Adipocyte (in vitro differentiated cells): Measurements from ENCODE around the gene PRR12.

Experiments
- DNase-seq: peaks from one replicate; pipeline ENCODE4 v3.0.0-alpha.2; 2015; ENCODE audit warnings: low read depth
- H3K27me3 ChIP-seq: replicated peaks from 2 replicates; pipeline ENCODE4 v1.7.0; 2013; ENCODE audit warnings: mild to moderate bottlenecking, low read length, moderate library complexity; ENCODE audit not compliant: control insufficient read depth, insufficient read depth
- H3K36me3 ChIP-seq: 2 replicates; pipeline ENCODE4 v1.7.0; 2013; ENCODE audit warnings: low read length, mild to moderate bottlenecking, moderate library complexity; ENCODE audit not compliant: control insufficient read depth, insufficient read depth, severe bottlenecking
- H3K4me1 ChIP-seq: 2 replicates; pipeline ENCODE4 v1.7.0; 2013; ENCODE audit warnings: mild to moderate bottlenecking, low read length, moderate library complexity; ENCODE audit not compliant: control insufficient read depth, insufficient read depth
- H3K4me3 ChIP-seq: 2 replicates; pipeline ENCODE4 v1.7.0; 2013; ENCODE audit warnings: mild to moderate bottlenecking, low read length, moderate library complexity
- H3K9ac ChIP-seq: 2 replicates; pipeline ENCODE4 v1.7.0; 2013; ENCODE audit warnings: mild to moderate bottlenecking, low read length, moderate library complexity
- H3K9me3 ChIP-seq: 2 replicates; pipeline ENCODE4 v1.7.0; 2013; ENCODE audit warnings: mild to moderate bottlenecking, low read length, moderate library complexity; ENCODE audit not compliant: control insufficient read depth

The PRR12 gene

DNA sequence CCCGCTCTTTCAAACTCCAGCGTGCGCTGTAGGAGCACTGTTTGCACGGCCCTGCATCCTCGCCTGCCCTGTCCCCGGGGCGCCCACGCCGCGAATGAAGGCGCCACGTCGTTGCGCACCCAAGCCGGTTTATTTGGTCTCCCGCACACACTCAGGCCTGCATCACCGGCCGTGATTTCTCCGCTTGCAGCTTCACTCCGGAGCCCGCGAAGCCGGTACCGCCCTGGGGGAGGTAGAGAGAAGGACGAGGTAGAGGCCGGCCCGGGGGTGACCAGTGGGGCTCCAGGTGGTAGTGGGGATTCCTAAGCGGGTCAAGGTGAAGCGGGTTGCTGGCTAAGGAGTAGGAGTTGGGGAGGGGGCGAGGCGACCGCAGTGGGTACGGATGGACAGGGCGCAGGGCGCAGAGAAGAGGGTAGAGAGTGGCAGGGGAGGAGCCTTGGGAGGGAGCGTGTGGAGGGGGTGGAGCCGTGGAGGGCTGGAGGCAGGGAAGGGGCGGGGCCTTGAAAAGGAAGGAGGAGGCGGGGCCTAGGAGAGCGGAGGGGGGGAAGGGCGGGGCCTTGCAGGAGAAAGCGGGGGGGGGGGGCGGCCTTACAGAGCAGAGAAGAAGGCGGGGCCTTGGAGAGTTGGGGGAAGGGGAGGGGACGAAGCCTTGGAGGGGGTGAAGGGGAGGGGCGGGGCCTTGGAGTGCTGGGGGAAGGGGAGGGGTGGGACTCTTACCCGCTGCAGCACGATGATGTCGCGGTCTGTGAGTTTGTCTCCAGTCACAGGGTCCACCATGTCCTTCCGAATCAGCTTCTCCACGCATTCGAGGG is 35.2 kb upstream of the PRR12 start:
- DNase-seq = peak; percentile 72
- Histone ChIP-seq H3K4me1 (peaks cover 6% of the 10 kb centered on the region), H3K9me3 (no peaks in the 10 kb centered on the region), H3K27me3 (no peaks in the 10 kb centered on the region), H3K9ac (no peak overlapping the region), H3K4me3 (no peak overlapping the region), H3K36me3 (peaks cover 58% of the 10 kb centered on the region)

DNA sequence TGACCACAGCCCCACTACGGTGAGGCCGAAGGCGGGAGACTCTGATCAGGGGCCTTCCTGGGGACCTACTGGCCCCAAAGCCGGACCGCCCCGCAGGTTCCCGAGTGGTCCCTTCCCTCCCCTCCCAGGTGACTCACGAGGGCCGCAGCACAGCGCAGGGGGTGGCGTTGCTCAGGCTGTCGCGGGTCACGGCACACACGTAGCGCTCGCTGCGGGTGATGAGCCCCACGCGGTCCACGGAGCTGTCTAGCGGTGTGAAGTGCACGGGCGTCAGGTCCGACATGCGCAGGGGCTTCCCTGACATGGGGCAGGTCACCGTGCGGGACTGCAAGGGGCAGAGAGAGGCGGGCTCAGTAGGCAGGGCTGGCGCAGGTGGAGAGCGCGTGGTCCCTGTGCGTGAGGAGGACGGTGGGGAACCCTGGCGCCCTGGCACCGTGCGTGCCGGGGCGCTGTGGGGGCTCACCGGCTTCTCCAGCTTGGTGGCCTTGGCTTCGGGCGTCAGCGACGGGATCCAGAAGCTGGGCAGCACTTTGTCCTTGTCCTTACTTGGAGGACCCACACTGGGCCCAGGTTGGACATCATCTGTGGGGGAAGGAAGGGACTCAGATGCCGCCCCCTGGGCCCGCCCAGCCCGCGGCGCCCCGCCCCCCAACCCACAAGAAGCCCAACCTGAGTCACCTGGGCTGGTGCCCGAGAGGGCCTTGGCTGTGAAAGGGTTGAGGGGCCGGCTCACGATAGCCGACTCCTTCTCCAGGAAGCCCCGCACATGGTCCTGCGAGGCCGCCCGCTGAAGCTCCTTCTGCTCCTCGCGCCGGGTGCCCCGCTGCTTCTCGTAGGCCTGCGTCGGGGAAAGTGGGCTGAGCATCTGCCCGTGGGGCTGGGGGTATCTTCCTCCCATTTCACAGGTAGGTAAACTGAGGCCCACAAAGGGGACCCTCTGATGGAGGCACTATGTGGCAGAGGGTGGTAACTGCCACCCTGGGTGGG is 34.3 kb upstream of the PRR12 start:
- Histone ChIP-seq H3K9ac (no peak overlapping the region), H3K36me3 (peaks cover 58% of the 10 kb centered on the region), H3K4me3 (no peak overlapping the region), H3K9me3 (no peaks in the 10 kb centered on the region), H3K27me3 (no peaks in the 10 kb centered on the region), H3K4me1 (peaks cover 6% of the 10 kb centered on the region)
- DNase-seq = no peak

GRCh38 chr19:49557641-49558325 is 33.2 kb upstream of the PRR12 start:
- no peak overlapping the region for H3K4me3 ChIP-seq
- H3K9ac ChIP-seq = no peak overlapping the region
- no peaks in the 10 kb centered on the region for H3K27me3 ChIP-seq
- no peak for DNase-seq
- peaks cover 55% of the 10 kb centered on the region for H3K36me3 ChIP-seq
- H3K4me1 ChIP-seq = peaks cover 6% of the 10 kb centered on the region
- no peaks in the 10 kb centered on the region for H3K9me3 ChIP-seq

- no peak for DNase-seq
- Histone ChIP-seq H3K4me3 (no peak overlapping the region), H3K27me3 (no peaks in the 10 kb centered on the region), H3K9ac (no peak overlapping the region), H3K4me1 (peaks cover 5% of the 10 kb centered on the region), H3K36me3 (peaks cover 55% of the 10 kb centered on the region), H3K9me3 (no peaks in the 10 kb centered on the region)
Measured at GRCh38 chr19:49558591-49558990, 32.4 kb upstream of the PRR12 start.

DNA sequence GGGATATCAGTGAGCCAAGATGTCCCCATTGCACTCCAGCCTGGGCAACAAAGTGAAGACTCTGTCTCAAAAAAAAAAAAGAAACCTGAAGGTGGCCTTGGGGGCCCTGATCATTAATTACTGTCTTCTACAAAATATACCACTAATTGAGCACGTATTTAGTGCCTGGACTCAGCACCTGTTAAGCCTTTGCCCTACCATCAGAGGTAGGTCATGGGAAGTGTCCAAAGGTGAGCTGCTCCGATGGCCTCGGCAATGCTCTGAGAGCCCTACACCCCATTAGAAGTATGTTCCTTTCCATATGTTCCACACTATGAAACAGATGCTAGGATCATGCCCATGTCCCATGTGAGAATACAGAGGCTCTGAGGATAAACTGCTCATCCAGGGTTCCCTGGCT is 31.5 kb upstream of the PRR12 start:
- Histone ChIP-seq H3K36me3 (peaks cover 55% of the 10 kb centered on the region), H3K4me1 (no peaks in the 10 kb centered on the region), H3K27me3 (no peaks in the 10 kb centered on the region), H3K4me3 (no peak overlapping the region), H3K9ac (no peak overlapping the region), H3K9me3 (no peaks in the 10 kb centered on the region)
- DNase-seq = no peak

DNA sequence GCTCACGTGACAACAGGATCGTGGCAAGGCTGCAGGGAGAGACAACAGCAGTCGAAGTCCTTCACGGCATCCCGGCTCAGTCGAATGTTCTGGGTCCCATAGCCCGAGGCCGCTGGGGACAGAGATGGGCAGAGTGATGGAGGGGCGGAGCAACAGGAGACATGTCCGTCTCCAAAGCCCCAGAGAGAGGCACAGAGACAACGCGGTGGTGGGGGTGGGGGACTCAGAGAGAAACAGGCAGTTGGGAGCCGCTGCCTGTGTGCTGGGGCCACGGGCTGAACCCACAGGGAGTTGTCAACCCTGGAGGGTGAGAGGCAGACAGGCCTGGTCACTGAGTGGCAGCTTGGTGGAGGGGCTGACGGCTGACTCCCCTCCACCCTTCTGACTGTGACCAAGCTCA is 31.1 kb upstream of the PRR12 start:
- H3K27me3 ChIP-seq = no peaks in the 10 kb centered on the region
- H3K9me3 ChIP-seq = no peaks in the 10 kb centered on the region
- DNase-seq = no peak
- no peak overlapping the region for H3K9ac ChIP-seq
- no peaks in the 10 kb centered on the region for H3K4me1 ChIP-seq
- no peak overlapping the region for H3K4me3 ChIP-seq
- H3K36me3 ChIP-seq = peaks cover 50% of the 10 kb centered on the region

DNA sequence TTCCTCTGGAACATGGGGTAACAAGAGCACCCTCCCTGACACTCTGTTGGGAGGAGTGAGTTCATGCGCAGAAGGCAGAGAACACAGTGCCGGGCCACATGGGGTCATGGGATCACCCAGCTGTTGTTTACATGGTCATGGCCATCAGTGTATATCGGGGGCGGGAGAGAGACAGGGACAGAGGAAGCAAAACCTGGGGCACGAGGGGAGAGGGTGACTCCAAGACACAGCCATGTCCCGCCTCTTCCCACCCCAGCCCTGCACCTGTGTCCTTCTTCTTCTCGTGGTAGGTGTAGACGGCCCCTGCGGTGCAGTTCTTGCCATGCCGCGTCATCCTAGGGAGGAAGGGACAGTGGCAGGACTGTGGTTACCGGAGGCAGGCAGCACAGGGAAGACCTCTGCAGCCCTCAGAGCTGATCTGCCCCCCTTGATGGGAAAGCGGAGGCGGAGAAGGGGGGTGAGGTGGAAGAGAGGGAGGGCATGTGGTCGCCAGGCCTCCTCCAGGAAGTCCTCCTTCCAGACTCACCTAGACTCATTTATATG is 30.6 kb upstream of the PRR12 start:
- DNase-seq = no peak
- no peak overlapping the region for H3K9ac ChIP-seq
- H3K27me3 ChIP-seq = no peaks in the 10 kb centered on the region
- H3K4me1 ChIP-seq = peaks cover 2% of the 10 kb centered on the region
- H3K9me3 ChIP-seq = no peaks in the 10 kb centered on the region
- no peak overlapping the region for H3K4me3 ChIP-seq
- peaks cover 45% of the 10 kb centered on the region for H3K36me3 ChIP-seq

DNA sequence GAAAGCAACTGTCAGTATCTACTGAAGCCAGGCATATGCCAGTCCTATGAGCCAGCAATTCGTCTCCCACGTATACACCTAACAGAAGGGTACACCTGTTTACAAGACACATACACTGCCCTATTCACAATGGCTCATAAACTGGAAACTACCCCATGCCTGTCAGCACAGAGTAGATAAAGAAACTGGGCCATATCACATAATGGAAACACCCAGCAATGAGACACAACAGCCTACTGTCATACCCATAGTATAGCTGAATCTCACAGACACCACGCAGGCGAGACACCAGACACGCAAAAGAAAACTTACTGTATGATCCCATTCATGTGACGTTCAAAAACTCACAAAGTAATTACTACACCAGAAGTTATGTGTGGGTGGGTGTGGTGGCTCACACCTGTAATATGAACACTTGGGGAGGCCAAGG is 26.4 kb upstream of the PRR12 start:
- no peaks in the 10 kb centered on the region for H3K9me3 ChIP-seq
- DNase-seq = no peak
- H3K4me1 ChIP-seq = peaks cover 9% of the 10 kb centered on the region
- peaks cover 10% of the 10 kb centered on the region for H3K36me3 ChIP-seq
- no peak overlapping the region for H3K4me3 ChIP-seq
- no peak overlapping the region for H3K9ac ChIP-seq
- no peaks in the 10 kb centered on the region for H3K27me3 ChIP-seq

DNA sequence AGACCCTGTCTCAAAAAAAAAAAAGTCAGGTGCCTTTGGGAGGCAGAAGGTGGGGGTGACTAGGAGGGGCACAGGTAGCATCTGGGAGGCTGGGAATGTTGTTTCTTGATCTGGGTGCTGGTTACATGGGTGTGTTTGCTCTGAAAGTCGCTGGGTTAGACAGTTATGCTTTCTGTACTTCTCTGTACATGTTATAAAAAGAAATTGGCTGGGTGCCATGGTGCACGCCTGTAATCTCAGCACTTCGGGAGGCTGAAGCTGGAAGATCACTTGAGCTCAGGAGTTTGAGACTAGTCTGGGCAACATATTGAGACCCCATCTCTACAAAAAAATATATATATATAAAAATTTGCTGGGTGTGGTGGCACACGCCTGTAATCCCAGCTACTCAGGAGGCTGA is 25.7 kb upstream of the PRR12 start:
- no peak for DNase-seq
- H3K9me3 ChIP-seq = no peaks in the 10 kb centered on the region
- H3K36me3 ChIP-seq = peaks cover 3% of the 10 kb centered on the region
- peaks cover 9% of the 10 kb centered on the region for H3K4me1 ChIP-seq
- H3K27me3 ChIP-seq = no peaks in the 10 kb centered on the region
- H3K4me3 ChIP-seq = no peak overlapping the region
- no peak overlapping the region for H3K9ac ChIP-seq

- no peaks in the 10 kb centered on the region for H3K9me3 ChIP-seq
- H3K9ac ChIP-seq = no peak overlapping the region
- DNase-seq = no peak
- H3K4me3 ChIP-seq = no peak overlapping the region
- H3K4me1 ChIP-seq = peaks cover 18% of the 10 kb centered on the region
- no peaks in the 10 kb centered on the region for H3K36me3 ChIP-seq
- no peaks in the 10 kb centered on the region for H3K27me3 ChIP-seq
Measured at GRCh38 chr19:49566302-49566701, 24.7 kb upstream of the PRR12 start.
